Measurements from ENCODE around the gene ITPR2. TPM values are rescaled to one million over a fixed set of nuclear protein-coding genes. Genes with fewer than 3 reads are reported as not detected.

The ITPR2 gene
- total RNA-seq, 1 experiment from 2014 or later = 14.3 TPM

GRCh38 chr12:26453246-26453645 is 379.7 kb downstream of the ITPR2 start:
- ChIA-PET POLR2A (no interaction called here), CTCF (no interaction called here)
- TF ChIP-seq CTCF (IDR thresholded peaks at IDR 0.05; ENCODE audit: unreplicated experiment) = no peak
- Mint-ChIP-seq H3K36me3 (ENCODE audit: insufficient read depth, unreplicated experiment) (no peaks in the 10 kb centered on the region), H3K4me1 (ENCODE audit: insufficient read depth, unreplicated experiment) (no peaks in the 10 kb centered on the region), H3K27me3 (ENCODE audit: insufficient read depth, unreplicated experiment) (no peaks in the 10 kb centered on the region), H3K4me3 (ENCODE audit: unreplicated experiment) (no peak overlapping the region), H3K27ac (ENCODE audit: low read depth, unreplicated experiment) (no peak overlapping the region), H3K9me3 (ENCODE audit: unreplicated experiment) (no peaks in the 10 kb centered on the region)
- no TSS peak for BruUV-seq (replicated peaks)
- DNase-seq (ENCODE audit: unreplicated experiment) = no peak
- intact Hi-C loops (cut with micrococcal nuclease) = no loop called here

DNA sequence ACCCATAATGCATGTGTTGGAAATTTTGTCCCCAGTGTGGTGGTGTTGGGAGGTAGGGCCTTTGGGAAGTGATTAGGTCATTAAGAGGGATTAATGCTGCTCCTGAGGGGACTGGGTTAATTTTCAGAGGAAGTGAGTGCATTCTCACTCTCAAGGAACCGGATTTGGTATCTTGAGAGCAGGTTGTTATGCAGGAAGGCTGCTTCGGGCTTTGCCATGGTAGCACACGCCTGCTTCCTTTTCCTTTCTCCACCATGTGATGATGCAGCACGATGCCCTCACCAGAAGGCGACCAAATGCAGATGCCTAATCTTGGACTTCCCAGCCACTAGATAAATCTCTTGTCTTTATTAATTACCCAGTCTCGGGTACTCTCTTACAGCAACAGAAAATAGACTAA is 380.5 kb downstream of the ITPR2 start:
- Mint-ChIP-seq H3K4me1 (ENCODE audit: insufficient read depth, unreplicated experiment) (no peaks in the 10 kb centered on the region), H3K27me3 (ENCODE audit: insufficient read depth, unreplicated experiment) (no peaks in the 10 kb centered on the region), H3K27ac (ENCODE audit: low read depth, unreplicated experiment) (no peak overlapping the region), H3K4me3 (ENCODE audit: unreplicated experiment) (no peak overlapping the region), H3K9me3 (ENCODE audit: unreplicated experiment) (no peaks in the 10 kb centered on the region), H3K36me3 (ENCODE audit: insufficient read depth, unreplicated experiment) (no peaks in the 10 kb centered on the region)
- no TSS peak for BruUV-seq (replicated peaks)
- TF ChIP-seq CTCF (IDR thresholded peaks at IDR 0.05; ENCODE audit: unreplicated experiment) = no peak
- intact Hi-C loops (cut with micrococcal nuclease) = no loop called here
- ChIA-PET CTCF (no interaction called here), POLR2A (no interaction called here)
- DNase-seq (ENCODE audit: unreplicated experiment) = no peak

DNA sequence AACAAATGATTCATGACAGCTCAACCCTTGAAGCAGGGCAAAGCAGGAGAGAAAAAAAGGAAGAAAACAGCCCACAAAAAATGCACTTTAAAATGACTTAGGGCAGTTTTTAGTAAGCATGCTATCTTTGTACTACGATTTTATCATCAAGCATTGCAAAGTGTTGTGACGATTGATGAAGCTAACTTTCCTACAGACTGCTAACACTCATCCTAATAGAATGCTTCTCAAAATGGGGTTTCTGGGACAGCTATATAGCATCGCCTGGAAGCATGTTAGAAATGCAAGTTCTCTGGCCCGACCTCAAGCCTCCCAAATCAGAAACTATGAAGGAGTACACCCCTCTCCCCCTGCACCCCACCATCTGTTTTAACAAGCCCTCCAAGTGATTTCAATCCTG is 381.2 kb downstream of the ITPR2 start:
- intact Hi-C loops (cut with micrococcal nuclease) = no loop called here
- Mint-ChIP-seq H3K4me3 (ENCODE audit: unreplicated experiment) (no peak overlapping the region), H3K9me3 (ENCODE audit: unreplicated experiment) (no peaks in the 10 kb centered on the region), H3K27ac (ENCODE audit: low read depth, unreplicated experiment) (no peak overlapping the region), H3K27me3 (ENCODE audit: insufficient read depth, unreplicated experiment) (no peaks in the 10 kb centered on the region), H3K4me1 (ENCODE audit: insufficient read depth, unreplicated experiment) (no peaks in the 10 kb centered on the region), H3K36me3 (ENCODE audit: insufficient read depth, unreplicated experiment) (no peaks in the 10 kb centered on the region)
- no TSS peak for BruUV-seq (replicated peaks)
- POLR2A ChIA-PET = interaction anchor here (1.1 kb wide), 1 partner anchor 33 kb away, joined by 3 read pairs; no protein-coding TSS in a partner anchor
- DNase-seq (ENCODE audit: unreplicated experiment) = no peak
- CTCF ChIA-PET = interaction anchor here (1.0 kb wide), 1 partner anchor 333 kb away, joined by 4 read pairs; no protein-coding TSS in a partner anchor
- no peak for TF ChIP-seq CTCF (IDR thresholded peaks at IDR 0.05; ENCODE audit: unreplicated experiment)

- no peak for TF ChIP-seq CTCF (IDR thresholded peaks at IDR 0.05; ENCODE audit: unreplicated experiment)
- ChIA-PET POLR2A (interaction anchor here (0.8 kb wide), 1 partner anchor 50 kb away, joined by 4 read pairs; no protein-coding TSS in a partner anchor), CTCF (no interaction called here)
- intact Hi-C loops (cut with micrococcal nuclease) = no loop called here
- Mint-ChIP-seq H3K36me3 (ENCODE audit: insufficient read depth, unreplicated experiment) (peaks cover 6% of the 10 kb centered on the region), H3K27ac (ENCODE audit: low read depth, unreplicated experiment) (no peak overlapping the region), H3K27me3 (ENCODE audit: insufficient read depth, unreplicated experiment) (no peaks in the 10 kb centered on the region), H3K9me3 (ENCODE audit: unreplicated experiment) (no peaks in the 10 kb centered on the region), H3K4me3 (ENCODE audit: unreplicated experiment) (no peak overlapping the region), H3K4me1 (ENCODE audit: insufficient read depth, unreplicated experiment) (no peaks in the 10 kb centered on the region)
- no TSS peak for BruUV-seq (replicated peaks)
- DNase-seq (ENCODE audit: unreplicated experiment) = no peak
Measured at GRCh38 chr12:26445909-26446308, 387.1 kb downstream of the ITPR2 start.
